HepG2 (cell line): ENCODE measurements around the gene SLCO4A1. TPM values are rescaled to one million over a fixed set of nuclear protein-coding genes. Genes with fewer than 3 reads are reported as not detected.

Experiments
- ATRX ChIP-seq: sonication (generic); formaldehyde crosslinking; IDR thresholded peaks from 2 replicates; pipeline ENCODE4 v1.4.0; 2020; ENCODE audit warnings: missing genetic modification reagents, borderline replicate concordance
- BRD4 ChIP-seq: sonication (generic); formaldehyde crosslinking; IDR thresholded peaks from 2 replicates; pipeline ENCODE4 v1.4.0; 2020; ENCODE audit warnings: missing genetic modification reagents
- CBX2 ChIP-seq, 2 experiments: fragments of 200-600 bp in 1 of 2; sonication (generic); formaldehyde crosslinking in 1 of 2; IDR thresholded peaks; 2 replicates each; pipeline versions ENCODE4 v1.7.0 to v1.8.1; 2018 to 2022; ENCODE audit warnings: low read depth in 2 of 2, low read length in 1 of 2, mild to moderate bottlenecking in 1 of 2, missing genetic modification reagents in 1 of 2
- DR1 ChIP-seq: sonication (generic); formaldehyde crosslinking; IDR thresholded peaks from 2 replicates; pipeline ENCODE4 v1.8.0; 2021; ENCODE audit warnings: mild to moderate bottlenecking, missing genetic modification reagents, inconsistent platforms
- ELF1 ChIP-seq: sonication (generic); formaldehyde crosslinking; IDR thresholded peaks from 2 replicates; pipeline ENCODE4 v1.4.0; 2020; ENCODE audit warnings: missing genetic modification reagents
- ERF ChIP-seq: IDR thresholded peaks from 2 replicates; pipeline ENCODE4 v1.6.1; 2018; ENCODE audit warnings: missing biosample characterization, missing genetic modification reagents
- GTF2F1 ChIP-seq: fragments of 150-350 bp; IDR thresholded peaks from 2 replicates; pipeline ENCODE4 v1.6.1; 2014; ENCODE audit warnings: low read length
- KDM5A ChIP-seq: fragments of 200-600 bp; sonication (generic); IDR thresholded peaks from 2 replicates; pipeline ENCODE4 v1.7.0; 2018; ENCODE audit warnings: antibody characterized with exemption, mild to moderate bottlenecking, low read length, borderline replicate concordance
- MED8 ChIP-seq: sonication (generic); formaldehyde crosslinking; IDR thresholded peaks from 2 replicates; pipeline ENCODE4 v1.8.1; 2023; ENCODE audit warnings: mild to moderate bottlenecking, missing genetic modification reagents; ENCODE audit not compliant: insufficient replicate concordance
- NFE2L2 ChIP-seq: fragments of 150-350 bp; IDR thresholded peaks from 2 replicates; pipeline ENCODE4 v1.6.1; 2014; ENCODE audit warnings: low read length
- PTBP1 ChIP-seq: fragments of 200-400 bp; formaldehyde crosslinking; IDR thresholded peaks from 2 replicates; pipeline ENCODE4 v1.6.1; 2018; ENCODE audit warnings: low read length, low read depth; ENCODE audit not compliant: poor library complexity, severe bottlenecking
- SIN3A ChIP-seq: IDR thresholded peaks from 2 replicates; pipeline ENCODE4 v1.6.1; 2011; ENCODE audit warnings: low read depth, mild to moderate bottlenecking, control low read depth, low read length, borderline replicate concordance
- SIX1 ChIP-seq: sonication (generic); formaldehyde crosslinking; IDR thresholded peaks from 2 replicates; pipeline ENCODE4 v1.4.0; 2020; ENCODE audit warnings: missing genetic modification reagents, borderline replicate concordance
- ZBTB33 ChIP-seq: sonication (generic); formaldehyde crosslinking; IDR thresholded peaks from 2 replicates; pipeline ENCODE4 v1.4.0; 2020; ENCODE audit warnings: missing genetic modification reagents
- ZFP82 ChIP-seq: sonication (generic); formaldehyde crosslinking; IDR thresholded peaks from 2 replicates; pipeline ENCODE4 v1.5.1; 2020; ENCODE audit warnings: mild to moderate bottlenecking, missing genetic modification reagents, borderline replicate concordance
- ZNF616 ChIP-seq: sonication (generic); formaldehyde crosslinking; IDR thresholded peaks from 2 replicates; pipeline ENCODE4 v1.5.0; 2020; ENCODE audit warnings: low read depth, mild to moderate bottlenecking, missing genetic modification reagents
- ZNF687 ChIP-seq: sonication (generic); formaldehyde crosslinking; IDR thresholded peaks from 2 replicates; pipeline ENCODE4 v1.5.1; 2020; ENCODE audit warnings: mild to moderate bottlenecking, missing genetic modification reagents, moderate library complexity
- ZNF761 ChIP-seq: sonication (generic); formaldehyde crosslinking; conservative IDR thresholded peaks from 2 replicates; pipeline ENCODE4 v1.4.0; 2020; ENCODE audit warnings: mild to moderate bottlenecking, missing genetic modification reagents
- ZNF800 ChIP-seq: sonication (generic); formaldehyde crosslinking; IDR thresholded peaks from 2 replicates; pipeline ENCODE4 v1.4.0; 2020; ENCODE audit warnings: missing genetic modification reagents
- ZNF878 ChIP-seq: sonication (generic); formaldehyde crosslinking; IDR thresholded peaks from 2 replicates; pipeline ENCODE4 v1.8.1; 2023; ENCODE audit warnings: mild to moderate bottlenecking, missing genetic modification reagents, moderate library complexity
- ZSCAN29 ChIP-seq: sonication (generic); formaldehyde crosslinking; conservative IDR thresholded peaks from 2 replicates; pipeline ENCODE4 v1.4.0; 2020; ENCODE audit warnings: mild to moderate bottlenecking, missing genetic modification reagents
- ZSCAN30 ChIP-seq: sonication (generic); formaldehyde crosslinking; IDR thresholded peaks from 2 replicates; pipeline ENCODE4 v1.5.0; 2020; ENCODE audit warnings: mild to moderate bottlenecking, missing genetic modification reagents
- polyA plus RNA-seq, 8 experiments: library from polyadenylated mRNA; depleted of rRNA in 3 of 8; stranded (reverse) in 7 of 8; unstranded in 1 of 8; fragments of >200 nt; fragmentation: Illumina TruSeq in 4 of 8; extraction: Trizol in 4 of 8; gene quantifications; 2 replicates each; pipeline versions ENCODE4 v1.2.1 to v1.2.3, GENCODE V29; 2011 to 2016; ENCODE audit warnings: low read depth in 4 of 8, missing spikeins in 1 of 8, mixed read lengths in 1 of 8; ENCODE audit not compliant: insufficient read depth in 1 of 8
- total RNA-seq, 5 experiments: library from RNA; depleted of rRNA; stranded (reverse); fragments of >200 nt; fragmentation: Illumina TruSeq; extraction: Trizol; gene quantifications; 2 replicates each; pipeline ENCODE4 v1.2.3, GENCODE V29; 2016; ENCODE audit warnings: low read depth in 1 of 5

SLCO4A1 gene
- total and polyA plus RNA-seq, 2 of the 13 experiments (the other 11 are each of a cell fraction or from before 2014, with no cell fraction given) = 55.5 to 112 TPM

- TF ChIP-seq SIN3A (peak; percentile 86; the same call in 1 of the 2 replicates), ZNF687 (CRISPR knock-in tag) (peak; percentile 92), SIX1 (CRISPR knock-in tag) (peak; percentile 37; the same call in 1 of the 2 replicates), NFE2L2 (no peak), ZNF878 (no peak), ATRX (no peak), ZSCAN30 (CRISPR knock-in tag) (no peak), ZSCAN29 (CRISPR knock-in tag) (no peak), BRD4 (CRISPR knock-in tag) (no peak), ZNF800 (CRISPR knock-in tag) (no peak), KDM5A (no peak), PTBP1 (no peak), ZNF616 (CRISPR knock-in tag) (peak; percentile 84), DR1 (peak; percentile 45; the same call in 1 of the 2 replicates), CBX2 (IDR thresholded peaks at IDR 0.05; ENCODE audit: low read depth, low read length) (no peak), CBX2 (CRISPR knock-in tag; IDR thresholded peaks at IDR 0.05; ENCODE audit: low read depth) (no peak), MED8 (no peak), ERF (peak; percentile 87; the same call in 1 of the 2 replicates), ZNF761 (CRISPR knock-in tag) (peak; percentile 43), GTF2F1 (no peak), ELF1 (peak; percentile 74), ZFP82 (CRISPR knock-in tag) (no peak), ZBTB33 (CRISPR knock-in tag) (peak; percentile 95)
Observed at GRCh38 chr20:62652041-62652893, 10.0 kb downstream of the SLCO4A1 start (continued).
